ENCODE measurements around the gene CTLA4.

DNA sequence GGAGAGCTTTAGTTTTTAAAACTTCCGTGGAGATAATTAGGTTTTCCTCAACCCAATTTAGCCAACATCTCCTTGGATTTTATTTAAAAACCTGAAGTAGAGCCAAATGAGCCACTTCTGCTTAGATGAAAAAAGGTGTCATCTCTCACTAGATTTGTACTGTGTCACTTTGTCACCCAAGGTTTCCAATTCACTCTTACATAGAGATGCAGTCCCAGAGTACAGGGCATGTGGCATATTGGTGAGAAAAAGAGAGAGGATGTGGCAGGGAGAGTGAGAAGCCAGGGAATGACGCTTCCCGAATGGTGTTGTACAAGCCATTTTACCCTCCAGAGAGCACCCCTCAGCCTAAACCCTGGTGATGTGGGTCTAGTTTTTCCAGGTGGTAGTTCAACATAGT is 44.4 kb upstream of the CTLA4 start:
- TF ChIP-seq, protein P1, sequence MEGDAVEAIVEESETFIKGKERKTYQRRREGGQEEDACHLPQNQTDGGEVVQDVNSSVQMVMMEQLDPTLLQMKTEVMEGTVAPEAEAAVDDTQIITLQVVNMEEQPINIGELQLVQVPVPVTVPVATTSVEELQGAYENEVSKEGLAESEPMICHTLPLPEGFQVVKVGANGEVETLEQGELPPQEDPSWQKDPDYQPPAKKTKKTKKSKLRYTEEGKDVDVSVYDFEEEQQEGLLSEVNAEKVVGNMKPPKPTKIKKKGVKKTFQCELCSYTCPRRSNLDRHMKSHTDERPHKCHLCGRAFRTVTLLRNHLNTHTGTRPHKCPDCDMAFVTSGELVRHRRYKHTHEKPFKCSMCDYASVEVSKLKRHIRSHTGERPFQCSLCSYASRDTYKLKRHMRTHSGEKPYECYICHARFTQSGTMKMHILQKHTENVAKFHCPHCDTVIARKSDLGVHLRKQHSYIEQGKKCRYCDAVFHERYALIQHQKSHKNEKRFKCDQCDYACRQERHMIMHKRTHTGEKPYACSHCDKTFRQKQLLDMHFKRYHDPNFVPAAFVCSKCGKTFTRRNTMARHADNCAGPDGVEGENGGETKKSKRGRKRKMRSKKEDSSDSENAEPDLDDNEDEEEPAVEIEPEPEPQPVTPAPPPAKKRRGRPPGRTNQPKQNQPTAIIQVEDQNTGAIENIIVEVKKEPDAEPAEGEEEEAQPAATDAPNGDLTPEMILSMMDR (IDR thresholded peaks at IDR 0.05), result no peak
- TF ChIP-seq ZFX (IDR thresholded peaks at IDR 0.05; ENCODE audit: borderline replicate concordance), result no peak
